HL-60/S4 treated with retinoic acid at 250 ng/mL for 4 days and 3 days (cell line): ENCODE measurements around the gene GPRC5D.

Experiments used
- in situ Hi-C: fragments of 300-500 bp; cut with MboI; formaldehyde crosslinking; loops from 2 replicates; pipeline ENCODE4 v1.7.0; 2022; ENCODE audit warnings: low sequenced_read_pairs

The GPRC5D gene

GRCh38 chr12:12891881-12892355, 60.1 kb downstream of the GPRC5D start:
- in situ Hi-C loops = no loop called here

GRCh38 chr12:12891080-12891880, 60.7 kb downstream of the GPRC5D start, which contains the start of gene GPRC5A:
TSS of gene GPRC5A (plus strand) at chr12:12891562. CDS start at chr12:12908250, 16,688 bp downstream.
- in situ Hi-C loops = no loop called here
